NCI-H1694 (cell line): ENCODE measurements around the gene SFXN1.

Source experiments
- DNase-seq: peaks from one replicate; lab custom pipeline; 2025; lab: John Stamatoyannopoulos, UW

SFXN1 gene

DNA sequence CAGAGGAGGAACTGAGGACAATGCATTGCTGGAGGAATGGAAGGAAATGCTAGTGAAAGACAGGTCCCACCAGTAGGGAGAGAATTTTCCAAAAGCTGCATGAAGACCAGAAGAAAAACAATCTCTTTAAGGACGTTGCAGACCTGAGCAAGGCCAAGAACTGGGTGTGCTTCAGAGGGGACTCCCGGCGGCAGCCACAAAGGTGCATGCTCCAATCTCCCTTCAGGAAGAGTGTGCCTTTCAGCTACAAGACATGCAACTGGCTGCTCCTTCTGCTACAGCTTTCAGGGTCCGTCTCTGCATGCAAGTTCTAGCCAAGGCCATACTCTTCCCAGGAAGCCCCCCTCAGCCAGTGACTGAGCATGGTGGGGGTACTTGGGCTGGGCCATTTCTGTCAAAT, 62.9 kb downstream of the SFXN1 start:
- DNase-seq, result no peak

GRCh38 chr5:175542232-175542965, 64.0 kb downstream of the SFXN1 start:
- peak; percentile 1 for DNase-seq

GRCh38 chr5:175542966-175543235, 64.5 kb downstream of the SFXN1 start:
- DNase-seq, result no peak

GRCh38 chr5:175544108-175544511, 65.8 kb downstream of the SFXN1 start:
- DNase-seq, result no peak

DNA sequence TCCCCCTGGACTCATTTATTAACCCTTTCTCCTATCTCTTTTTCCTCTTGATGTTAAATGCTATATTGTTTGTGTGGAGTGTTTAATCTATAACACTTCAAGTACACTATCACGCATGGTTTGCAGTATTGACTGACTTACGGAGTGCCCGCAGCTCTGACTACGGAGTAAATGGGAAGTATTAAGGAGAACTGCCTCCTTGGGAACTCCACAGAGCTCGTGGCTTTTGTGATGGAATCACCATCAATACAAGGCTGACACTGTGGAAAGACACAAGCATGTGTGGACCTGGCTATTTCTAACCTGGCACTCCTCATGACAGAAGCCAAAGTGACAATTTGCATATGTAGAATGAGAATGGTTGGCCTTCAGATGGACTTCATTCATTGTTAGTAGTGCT, 66.2 kb downstream of the SFXN1 start:
- DNase-seq, result no peak

GRCh38 chr5:175547842-175548241, 69.5 kb downstream of the SFXN1 start:
- DNase-seq, result no peak

- DNase-seq, result no peak
These were observed 70.4 kb downstream of the SFXN1 start for GRCh38 chr5:175548626-175549311.

DNA sequence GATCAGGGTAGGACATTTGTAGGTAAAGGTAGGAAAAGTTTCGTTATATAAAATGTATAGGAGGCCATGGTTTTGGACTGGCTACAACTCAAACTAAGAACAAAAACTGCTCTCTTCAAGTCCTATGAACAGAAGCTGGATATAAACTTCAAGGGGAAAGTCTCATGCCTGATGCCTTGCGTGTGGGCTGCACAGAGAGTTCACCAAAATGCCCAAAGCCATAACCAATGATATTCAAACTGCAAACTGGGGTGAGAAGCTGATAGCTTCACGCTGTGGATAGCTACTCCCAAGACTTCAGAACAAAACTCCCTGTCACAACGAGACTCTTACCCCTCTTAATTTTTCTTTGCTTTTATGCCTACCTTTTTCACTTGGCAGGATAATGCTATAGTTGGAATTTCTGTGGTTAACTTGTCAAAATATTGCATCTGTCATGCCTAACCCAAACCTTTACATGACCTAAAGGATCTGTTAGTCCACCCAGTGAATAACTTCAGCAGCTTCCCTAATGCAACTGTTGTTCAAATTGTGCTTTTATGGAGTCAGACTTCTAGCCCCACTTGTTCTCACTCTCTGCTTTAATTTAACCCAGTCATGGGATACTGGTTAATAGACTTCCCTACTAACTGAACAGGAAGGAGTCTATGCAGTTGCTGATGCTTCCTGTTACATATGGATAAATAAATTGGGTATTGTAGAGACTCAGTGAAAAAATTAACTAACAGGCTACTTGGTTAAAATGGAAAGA, 71.9 kb downstream of the SFXN1 start:
- DNase-seq, result no peak

GRCh38 chr5:175551266-175551665, 72.9 kb downstream of the SFXN1 start:
- no peak for DNase-seq

GRCh38 chr5:175554296-175554695, 75.9 kb downstream of the SFXN1 start:
- no peak for DNase-seq

DNA sequence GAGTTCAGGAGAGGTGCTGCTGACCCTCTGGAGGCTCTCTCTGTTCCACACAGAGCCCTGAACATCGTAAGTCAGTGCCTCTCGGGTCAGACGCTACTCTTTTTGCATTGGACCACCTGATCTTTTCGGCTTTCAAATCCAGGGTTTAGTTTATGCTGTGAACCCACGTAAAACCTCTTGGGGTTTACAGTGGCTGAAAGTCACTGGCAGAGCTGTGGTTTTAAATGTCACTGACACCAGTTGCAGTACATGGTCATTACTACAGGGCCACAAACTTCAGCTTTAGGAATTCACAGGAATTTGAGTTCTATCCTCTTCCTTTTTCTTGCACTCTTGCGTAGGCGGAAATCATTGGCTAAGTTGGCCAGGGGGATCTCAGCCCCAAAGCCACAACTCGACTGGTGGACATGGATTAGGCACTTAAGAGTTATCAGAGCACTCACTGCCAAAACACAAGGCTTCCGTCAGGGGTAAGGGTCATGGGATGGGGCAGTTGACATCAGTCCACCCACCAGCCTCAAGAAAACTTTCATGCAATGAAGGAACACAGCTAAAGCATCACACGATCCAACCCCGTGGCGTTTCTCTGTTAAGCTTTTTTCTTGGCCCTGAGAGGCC, 76.9 kb downstream of the SFXN1 start:
- no peak for DNase-seq

GRCh38 chr5:175556794-175557193, 78.4 kb downstream of the SFXN1 start:
- DNase-seq, result no peak

- no peak for DNase-seq
These were observed 79.4 kb downstream of the SFXN1 start for GRCh38 chr5:175557778-175558177.

GRCh38 chr5:175558801-175559480, 80.6 kb downstream of the SFXN1 start:
- no peak for DNase-seq

DNA sequence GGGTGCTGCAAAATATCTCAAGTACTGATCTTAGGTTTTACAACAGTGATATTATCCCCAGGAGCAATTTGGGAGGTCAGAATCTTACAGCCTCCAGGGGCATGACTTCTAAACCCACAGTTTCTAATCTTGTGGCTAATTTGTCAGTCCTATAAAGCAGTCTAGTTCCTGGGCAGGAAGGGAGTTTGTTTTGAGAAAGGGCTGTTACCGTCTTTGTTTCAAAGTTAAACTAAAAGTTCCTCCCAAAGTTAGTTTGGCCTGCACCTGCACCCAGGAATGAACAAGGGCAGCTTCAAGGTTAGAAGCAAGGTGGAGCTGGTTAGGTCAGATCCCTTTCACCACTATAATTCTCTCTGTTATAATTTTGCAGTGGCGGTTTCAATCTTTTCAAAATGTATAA, 81.7 kb downstream of the SFXN1 start:
- DNase-seq, result no peak

- no peak for DNase-seq
These were observed 82.7 kb downstream of the SFXN1 start for GRCh38 chr5:175561085-175561484.

DNA sequence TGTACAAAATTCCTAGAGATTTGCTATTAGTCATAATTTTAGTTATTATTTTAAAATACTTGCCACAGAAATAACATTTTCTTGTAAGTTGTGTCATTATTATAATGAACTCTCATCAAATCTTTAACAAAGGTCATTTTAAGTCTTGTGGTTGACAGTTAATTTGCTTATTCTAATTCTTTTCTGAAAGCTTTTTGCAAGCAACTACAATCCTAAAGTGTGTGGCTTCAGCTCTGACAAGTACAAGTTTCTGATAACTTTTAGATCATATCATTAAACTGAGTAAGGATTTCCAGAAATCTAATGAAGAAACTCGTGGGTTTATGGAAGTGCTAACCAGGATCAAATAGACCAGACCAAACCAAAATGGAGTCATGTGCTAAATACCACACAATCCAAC, 86.4 kb downstream of the SFXN1 start:
- DNase-seq, result no peak

GRCh38 chr5:175566697-175567096, 88.3 kb downstream of the SFXN1 start:
- DNase-seq, result no peak

GRCh38 chr5:175567954-175568353, 89.6 kb downstream of the SFXN1 start:
- DNase-seq, result peak; percentile 10

DNA sequence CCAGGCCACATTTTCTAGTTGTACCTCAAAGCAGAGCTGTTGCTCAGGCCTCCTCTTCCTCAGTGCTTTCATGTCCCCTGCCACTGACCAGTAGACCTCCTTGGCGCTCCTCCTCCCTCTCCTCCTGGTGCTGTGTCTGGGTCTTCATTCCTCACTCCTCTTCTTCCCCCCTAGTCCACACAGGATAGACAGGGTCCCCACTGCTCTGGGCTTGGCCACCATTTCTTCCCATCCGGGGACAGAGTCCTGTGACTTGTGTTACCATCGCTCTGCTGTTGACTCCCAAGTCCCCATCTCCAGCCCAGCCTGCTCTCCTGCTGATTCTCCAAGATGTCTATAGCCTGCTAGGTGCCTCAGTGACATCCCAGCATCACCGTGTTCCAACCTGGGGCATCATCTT, 91.3 kb downstream of the SFXN1 start:
- no peak for DNase-seq

DNA sequence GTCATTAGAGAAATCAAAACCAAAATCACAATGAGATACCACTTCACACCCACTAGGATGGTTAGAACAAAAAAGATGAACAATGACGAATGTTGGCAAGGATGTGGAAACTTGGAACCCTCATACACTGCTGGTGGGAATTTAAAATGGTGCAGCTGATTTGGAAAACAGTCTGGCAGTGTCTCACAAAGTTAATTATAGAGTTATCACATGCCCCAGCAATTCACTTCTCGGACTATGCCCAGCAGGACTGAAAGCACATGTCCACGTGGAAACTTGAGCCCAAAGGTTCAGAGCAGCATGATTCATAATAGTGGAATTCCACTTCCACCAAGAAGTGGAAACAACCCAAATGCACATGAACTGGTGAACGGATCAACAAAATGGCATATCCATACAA, 94.5 kb downstream of the SFXN1 start:
- no peak for DNase-seq
